Natural killer cell (primary cell): ENCODE measurements around the gene MPST. TPM values are rescaled to one million over a fixed set of nuclear protein-coding genes. Genes with fewer than 3 reads are reported as not detected.

Source experiments
- ATAC-seq, 3 donors: fragments of 150-1000 bp in 2 of 3; fragments of 200-7000 bp in 1 of 3; cut with Tn5 transposase; 1 replicate in 1 of 3; 2 replicates in 2 of 3; pipeline ENCODE4 v1.10.0; 2021; ENCODE audit warnings: mild to moderate bottlenecking in 2 of 3, moderate library complexity in 2 of 3
- DNase-seq, 2 donors: peaks; one replicate each; pipeline versions ENCODE4 v3.0.0 to v3.0.0-alpha.2; 2013 to 2021; ENCODE audit warnings: mixed read lengths in 1 of 2
- H3K27ac ChIP-seq: one replicate; pipeline ENCODE4 v1.5.1; 2013; ENCODE audit warnings: mild to moderate bottlenecking, low read length
- H3K27me3 ChIP-seq: one replicate; pipeline ENCODE4 v1.6.1; 2013; ENCODE audit warnings: low read length; ENCODE audit not compliant: control insufficient read depth, insufficient read depth
- H3K36me3 ChIP-seq: one replicate; pipeline ENCODE4 v1.6.1; 2013; ENCODE audit warnings: low read length; ENCODE audit not compliant: control insufficient read depth, insufficient read depth
- H3K4me1 ChIP-seq: one replicate; pipeline ENCODE4 v1.6.1; 2013; ENCODE audit warnings: low read length; ENCODE audit not compliant: control insufficient read depth, insufficient read depth
- H3K4me3 ChIP-seq: one replicate; pipeline ENCODE4 v1.5.1; 2013; ENCODE audit warnings: low read length
- H3K9me3 ChIP-seq: one replicate; pipeline ENCODE4 v1.6.1; 2013; ENCODE audit warnings: low read length; ENCODE audit not compliant: control insufficient read depth, insufficient read depth
- H3K27ac Mint-ChIP-seq, 2 donors: one replicate each; pipeline ENCODE4 v1.8.0; 2022; ENCODE audit warnings: mild to moderate bottlenecking in 2 of 2, mixed read lengths in 2 of 2, moderate library complexity in 1 of 2
- H3K27me3 Mint-ChIP-seq, 2 donors: one replicate each; pipeline ENCODE4 v1.8.0; 2022; ENCODE audit warnings: low read depth in 2 of 2, mixed read lengths in 2 of 2
- H3K36me3 Mint-ChIP-seq: one replicate; pipeline ENCODE4 v1.8.0; 2022; ENCODE audit warnings: mixed read lengths
- H3K4me1 Mint-ChIP-seq, 2 donors: one replicate each; pipeline ENCODE4 v1.8.0; 2022; ENCODE audit warnings: mixed read lengths in 2 of 2
- H3K4me3 Mint-ChIP-seq: one replicate; pipeline ENCODE4 v1.8.0; 2022; ENCODE audit warnings: mild to moderate bottlenecking, moderate library complexity, mixed read lengths
- H3K9me3 Mint-ChIP-seq, 2 donors: one replicate each; pipeline ENCODE4 v1.8.0; 2022; ENCODE audit warnings: mixed read lengths in 2 of 2
- WGBS: methylation state at CpG from one replicate; pipeline ENCODE4 v1.1.7; 2013; ENCODE audit warnings: missing lambda C conversion rate; ENCODE audit not compliant: insufficient coverage; 5-methylcytosine and 5-hydroxymethylcytosine counted together
- intact Hi-C: fragments of 100-400 bp; cut with micrococcal nuclease; formaldehyde crosslinking; loops from one replicate; pipeline ENCODE4 v1.14.2; 2022
- total RNA-seq, 4 donors: library from RNA; stranded (reverse); fragments of 120-200 nt in 1 of 4; gene quantifications; one replicate each; pipeline versions ENCODE4 v1.2.3 to v1.2.4, GENCODE V29; 2013 to 2022
- TF ChIP-seq, protein P1 (sequence below): fragments of 200-600 bp; IDR thresholded peaks from one replicate; pipeline ENCODE4 v1.8.0; 2022; ENCODE audit warnings: antibody characterized with exemption

The MPST gene
- total RNA-seq, 3 donors from 2014 or later (not counting 1 experiment from before 2014, with no cell fraction given), result 21.4 to 23.9 (median 22.9) TPM

DNA sequence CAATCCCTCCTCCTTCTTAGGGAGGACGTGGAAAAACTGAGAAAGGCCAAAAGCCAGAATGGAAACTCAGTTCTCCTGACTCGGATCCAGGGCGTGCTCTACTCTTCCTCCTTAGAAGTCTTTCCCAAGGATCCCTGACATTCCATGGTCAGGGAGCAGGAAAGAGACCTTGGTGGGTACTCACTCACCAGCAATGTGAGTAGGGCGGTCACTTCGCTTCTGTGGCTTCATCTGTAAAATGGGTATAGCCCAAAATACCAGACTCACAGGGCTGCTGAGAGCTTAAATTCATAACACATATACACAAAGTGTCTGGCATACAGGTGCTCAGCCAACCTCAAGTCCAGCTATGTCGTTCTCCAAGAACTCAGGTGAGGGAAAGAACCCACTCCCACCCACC is 31.4 kb downstream of the MPST start:
- H3K4me3 Mint-ChIP-seq, result peak overlapping the region; percentile 80
- peaks cover 25% of the 10 kb centered on the region for H3K4me1 ChIP-seq
- DNase-seq (no peak), ATAC-seq (no peak)
- H3K9me3 Mint-ChIP-seq, result no peaks in the 10 kb centered on the region
- H3K27ac Mint-ChIP-seq, result no peak overlapping the region
- no peaks in the 10 kb centered on the region for H3K36me3 Mint-ChIP-seq
- no peak overlapping the region for H3K27ac ChIP-seq
- WGBS, result 79% methylated on average over 6 of the region's 6 CpGs
- H3K36me3 ChIP-seq, result no peaks in the 10 kb centered on the region
- peaks cover 0 to 9% of the 10 kb centered on the region in 2 donors for H3K4me1 Mint-ChIP-seq
- TF ChIP-seq, protein P1, sequence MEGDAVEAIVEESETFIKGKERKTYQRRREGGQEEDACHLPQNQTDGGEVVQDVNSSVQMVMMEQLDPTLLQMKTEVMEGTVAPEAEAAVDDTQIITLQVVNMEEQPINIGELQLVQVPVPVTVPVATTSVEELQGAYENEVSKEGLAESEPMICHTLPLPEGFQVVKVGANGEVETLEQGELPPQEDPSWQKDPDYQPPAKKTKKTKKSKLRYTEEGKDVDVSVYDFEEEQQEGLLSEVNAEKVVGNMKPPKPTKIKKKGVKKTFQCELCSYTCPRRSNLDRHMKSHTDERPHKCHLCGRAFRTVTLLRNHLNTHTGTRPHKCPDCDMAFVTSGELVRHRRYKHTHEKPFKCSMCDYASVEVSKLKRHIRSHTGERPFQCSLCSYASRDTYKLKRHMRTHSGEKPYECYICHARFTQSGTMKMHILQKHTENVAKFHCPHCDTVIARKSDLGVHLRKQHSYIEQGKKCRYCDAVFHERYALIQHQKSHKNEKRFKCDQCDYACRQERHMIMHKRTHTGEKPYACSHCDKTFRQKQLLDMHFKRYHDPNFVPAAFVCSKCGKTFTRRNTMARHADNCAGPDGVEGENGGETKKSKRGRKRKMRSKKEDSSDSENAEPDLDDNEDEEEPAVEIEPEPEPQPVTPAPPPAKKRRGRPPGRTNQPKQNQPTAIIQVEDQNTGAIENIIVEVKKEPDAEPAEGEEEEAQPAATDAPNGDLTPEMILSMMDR, result no peak
- H3K27me3 ChIP-seq, result no peaks in the 10 kb centered on the region
- H3K9me3 ChIP-seq, result no peaks in the 10 kb centered on the region
- H3K27me3 Mint-ChIP-seq, result no peaks in the 10 kb centered on the region
- intact Hi-C loops, result no loop called here
- H3K4me3 ChIP-seq, result no peak overlapping the region

DNA sequence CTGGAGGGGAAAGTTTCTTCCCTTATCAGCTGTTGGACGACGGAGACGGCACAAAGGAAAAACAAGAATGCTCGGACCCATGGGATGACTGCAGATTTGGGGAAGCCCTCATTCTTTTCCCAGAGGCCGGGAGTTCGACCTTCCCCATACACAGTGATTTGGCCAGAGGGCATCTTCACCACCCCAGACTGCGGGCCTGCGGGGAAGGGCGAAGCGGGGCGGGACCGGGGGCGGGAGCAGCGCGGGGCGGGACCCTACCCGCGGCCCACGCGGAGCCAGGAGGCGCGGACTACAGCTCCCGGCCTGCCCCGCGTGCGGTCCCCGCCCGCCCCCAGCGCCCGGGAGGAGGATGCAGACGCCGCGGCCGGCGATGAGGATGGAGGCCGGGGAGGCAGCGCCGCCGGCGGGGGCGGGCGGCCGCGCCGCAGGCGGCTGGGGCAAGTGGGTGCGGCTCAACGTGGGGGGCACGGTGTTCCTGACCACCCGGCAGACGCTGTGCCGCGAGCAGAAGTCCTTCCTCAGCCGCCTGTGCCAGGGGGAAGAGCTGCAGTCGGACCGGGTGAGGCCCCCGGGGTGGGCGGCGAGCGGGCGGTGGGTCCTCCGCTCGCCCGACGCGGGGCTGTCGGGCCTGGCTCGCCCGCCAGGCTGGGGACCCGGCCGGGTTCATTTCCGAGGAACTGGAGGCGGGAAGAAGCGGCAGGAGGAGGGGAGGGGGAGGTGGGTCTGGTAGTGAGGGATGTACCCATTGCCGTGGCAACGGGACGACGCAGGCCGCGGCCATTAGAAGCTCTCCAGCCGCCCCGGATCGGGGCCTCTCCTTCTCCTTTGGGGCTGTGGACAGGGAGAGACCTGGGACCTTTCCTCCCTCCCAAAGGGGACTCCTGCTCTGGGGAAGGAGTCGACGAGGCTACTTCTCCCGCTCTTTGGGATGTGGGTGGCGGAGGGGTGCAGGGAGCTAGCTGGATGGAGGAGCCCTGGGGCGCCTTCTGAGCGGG is 32.1 kb downstream of the MPST start, which contains the start of gene KCTD17:
TSS of gene KCTD17 (plus strand) at position 352 of the 995 bp plus-strand sequence. CDS start at position 371, 19 bp downstream.
- Histone ChIP-seq H3K27ac (no peak within 1 kb of the TSS), H3K4me1 (peaks cover 25% of the 10 kb centered on the region), H3K27me3 (no peaks in the 10 kb centered on the region), H3K36me3 (no peaks in the 10 kb centered on the region), H3K9me3 (no peaks in the 10 kb centered on the region), H3K4me3 (peak within 1 kb of the TSS; percentile 23)
- Mint-ChIP-seq H3K36me3 (no peaks in the 10 kb centered on the region), H3K27ac (peak within 1 kb of the TSS in 1 of 2 donors; percentile 38), H3K27me3 (no peaks in the 10 kb centered on the region), H3K4me1 (peaks cover 0 to 9% of the 10 kb centered on the region in 2 donors), H3K9me3 (no peaks in the 10 kb centered on the region), H3K4me3 (peak within 1 kb of the TSS; percentile 82)
- TF ChIP-seq, protein P1, result no peak
- DNase-seq (peak; percentile 60 to 83), ATAC-seq (peak; percentile 95 to 99 (median 99))
- WGBS, result 7% methylated on average over 89 of the region's 89 CpGs
- intact Hi-C loops, result no loop called here

DNA sequence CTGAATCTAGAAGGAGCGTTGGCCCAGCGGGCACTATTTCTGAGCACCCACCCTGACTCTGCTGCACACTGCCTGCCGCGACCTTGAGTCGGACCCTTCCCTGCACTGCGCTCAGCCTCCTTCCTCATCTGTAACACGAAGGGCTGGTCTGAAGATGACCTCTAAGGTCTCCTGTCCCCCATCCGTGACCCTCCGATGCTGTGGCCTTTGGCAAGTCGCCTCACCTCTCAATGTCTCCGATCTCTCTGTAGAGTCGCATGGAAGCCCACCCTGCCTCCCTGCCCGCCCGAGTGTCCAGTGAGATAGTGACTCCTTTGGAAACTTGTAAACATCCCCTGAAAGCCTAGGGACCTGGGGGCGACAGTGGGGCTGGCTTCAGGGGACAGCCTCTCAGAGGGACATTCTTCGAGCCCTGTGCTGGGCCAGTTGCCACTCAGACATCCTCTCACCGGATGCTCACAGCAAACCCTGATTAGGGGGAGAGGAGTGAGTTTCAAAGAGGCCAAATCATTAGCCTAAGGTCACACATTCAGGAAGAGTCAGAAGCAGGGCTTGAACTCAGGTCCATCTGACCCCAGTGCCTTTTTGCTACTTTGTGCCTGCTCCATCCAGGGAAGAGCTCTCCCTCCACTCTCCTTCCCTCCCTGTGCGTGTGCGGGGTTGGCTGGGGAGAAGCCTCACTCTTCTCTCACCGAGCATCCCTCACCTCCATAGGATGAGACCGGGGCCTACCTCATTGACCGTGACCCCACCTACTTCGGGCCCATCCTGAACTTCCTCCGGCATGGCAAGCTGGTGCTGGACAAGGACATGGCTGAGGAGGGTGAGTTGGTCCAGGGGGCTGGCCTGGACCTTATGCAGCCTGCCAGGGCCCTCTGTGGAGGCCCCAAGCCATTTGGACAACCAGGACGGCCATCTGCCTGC is 33.1 kb downstream of the MPST start:
- no peak for ATAC-seq
- 94% methylated on average over 25 of the region's 25 CpGs for WGBS
- TF ChIP-seq, protein P1, result no peak
- Histone ChIP-seq H3K36me3 (peaks cover 6% of the 10 kb centered on the region), H3K27me3 (no peaks in the 10 kb centered on the region), H3K27ac (no peak overlapping the region), H3K9me3 (no peaks in the 10 kb centered on the region), H3K4me3 (peak overlapping the region; percentile 23), H3K4me1 (peaks cover 25% of the 10 kb centered on the region)
- Mint-ChIP-seq H3K4me3 (peak overlapping the region; percentile 82), H3K4me1 (peaks cover 0 to 9% of the 10 kb centered on the region in 2 donors), H3K36me3 (no peaks in the 10 kb centered on the region), H3K9me3 (no peaks in the 10 kb centered on the region), H3K27ac (peak overlapping the region in 1 of 2 donors; percentile 38), H3K27me3 (no peaks in the 10 kb centered on the region)
- intact Hi-C loops, result no loop called here
- DNase-seq, result no peak
